Measurements from ENCODE around the gene RGSL1. TPM values are rescaled to one million over a fixed set of nuclear protein-coding genes. Genes with fewer than 3 reads are reported as not detected.
A peak's percentile ranks its signal among the peaks of the same experiment; 100 is the strongest.
"Not testable (repeated sequence)": the region's sequence is repeated elsewhere in the genome, so short reads cannot be mapped to it uniquely, and the experiment has no call there.

The RGSL1 gene
- total RNA-seq, 2 experiments from 2014 or later: not detected

GRCh38 chr1:182525342-182525741 is 75.4 kb downstream of the RGSL1 start:
- Histone ChIP-seq H3K9me2 (ENCODE audit: insufficient read depth, low read length) (no peaks in the 10 kb centered on the region), H3K27ac (ENCODE audit: low read depth, low read length, poor library complexity, severe bottlenecking) (no peak overlapping the region), H3K79me2 (ENCODE audit: insufficient read depth, low read depth, low read length) (no peaks in the 10 kb centered on the region), H3K4me3 (ENCODE audit: low read depth, low read length, poor library complexity, severe bottlenecking) (no peak overlapping the region), H3K36me3 (ENCODE audit: insufficient read depth, low read length) (no peaks in the 10 kb centered on the region), H3K9me3 (ENCODE audit: low read length) (no peaks in the 10 kb centered on the region), H3K4me1 (ENCODE audit: insufficient read depth, low read length, poor library complexity, severe bottlenecking) (no peaks in the 10 kb centered on the region), H2AFZ (ENCODE audit: low read length) (no peak overlapping the region), H4K20me1 (ENCODE audit: insufficient read depth, low read length) (no peaks in the 10 kb centered on the region), H3K4me2 (ENCODE audit: low read length) (no peak overlapping the region)
- intact Hi-C loops (cut with micrococcal nuclease; ENCODE audit: unreplicated experiment): no loop called here
- ChIA-PET POLR2A (no interaction called here), CTCF (ENCODE audit: unreplicated experiment) (no interaction called here)
- TF ChIP-seq EZH2phosphoT487 (IDR thresholded peaks at IDR 0.05; ENCODE audit: borderline replicate concordance, low read depth, low read length): no peak
- no peak for TF ChIP-seq CTCF (conservative IDR thresholded peaks at IDR 0.05; ENCODE audit: low read length)
- DNase-seq (ENCODE audit: low spot score): no peak
- BruUV-seq (replicated peaks): no TSS peak

- POLR2A ChIA-PET: no interaction called here
- intact Hi-C loops (cut with micrococcal nuclease; ENCODE audit: unreplicated experiment): no loop called here
- Histone ChIP-seq H4K20me1 (ENCODE audit: insufficient read depth, low read length) (no peaks in the 10 kb centered on the region), H3K27ac (ENCODE audit: low read depth, low read length, poor library complexity, severe bottlenecking) (no peak overlapping the region), H3K4me2 (ENCODE audit: low read length) (no peak overlapping the region), H3K9me2 (ENCODE audit: insufficient read depth, low read length) (no peaks in the 10 kb centered on the region), H2AFZ (ENCODE audit: low read length) (no peak overlapping the region), H3K4me3 (ENCODE audit: low read depth, low read length, poor library complexity, severe bottlenecking) (no peak overlapping the region), H3K4me1 (ENCODE audit: insufficient read depth, low read length, poor library complexity, severe bottlenecking) (no peaks in the 10 kb centered on the region), H3K9me3 (ENCODE audit: low read length) (no peaks in the 10 kb centered on the region), H3K79me2 (ENCODE audit: insufficient read depth, low read depth, low read length) (no peaks in the 10 kb centered on the region), H3K36me3 (ENCODE audit: insufficient read depth, low read length) (no peaks in the 10 kb centered on the region)
- BruUV-seq (replicated peaks): no TSS peak
- TF ChIP-seq EZH2phosphoT487 (IDR thresholded peaks at IDR 0.05; ENCODE audit: borderline replicate concordance, low read depth, low read length): no peak
- peak; percentile 60 for TF ChIP-seq CTCF (conservative IDR thresholded peaks at IDR 0.05; ENCODE audit: low read length)
- no peak for DNase-seq (ENCODE audit: low spot score)
- CTCF ChIA-PET (ENCODE audit: unreplicated experiment): no interaction called here
Measured at GRCh38 chr1:182527680-182528079, 77.7 kb downstream of the RGSL1 start.

DNA sequence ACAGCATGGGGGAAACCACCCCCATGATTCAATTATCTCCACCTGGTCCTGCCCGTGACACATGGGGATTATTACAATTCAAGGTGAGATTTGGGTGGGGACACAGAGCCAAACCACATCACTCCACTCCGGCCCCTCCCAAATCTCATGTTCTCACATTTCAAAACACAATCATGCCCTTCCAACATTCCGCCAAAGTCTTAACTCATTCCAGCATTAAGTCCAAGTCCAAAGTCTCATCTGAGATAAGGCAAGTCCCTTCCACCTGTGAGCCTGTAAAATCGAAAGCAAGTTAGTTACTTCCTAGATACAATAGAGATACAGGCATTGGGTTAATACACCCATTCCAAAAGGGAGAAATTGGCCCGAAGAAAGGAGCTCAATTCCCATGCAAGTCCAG is 78.3 kb downstream of the RGSL1 start:
- CTCF ChIA-PET (ENCODE audit: unreplicated experiment); H3K9me2 ChIP-seq (ENCODE audit: insufficient read depth, low read length); intact Hi-C loops (cut with micrococcal nuclease; ENCODE audit: unreplicated experiment); H3K4me3 ChIP-seq (ENCODE audit: low read depth, low read length, poor library complexity, severe bottlenecking); POLR2A ChIA-PET; DNase-seq (ENCODE audit: low spot score); H4K20me1 ChIP-seq (ENCODE audit: insufficient read depth, low read length); H3K36me3 ChIP-seq (ENCODE audit: insufficient read depth, low read length); BruUV-seq (replicated peaks); H3K79me2 ChIP-seq (ENCODE audit: insufficient read depth, low read depth, low read length); H3K9me3 ChIP-seq (ENCODE audit: low read length); H2AFZ ChIP-seq (ENCODE audit: low read length); H3K4me2 ChIP-seq (ENCODE audit: low read length); H3K4me1 ChIP-seq (ENCODE audit: insufficient read depth, low read length, poor library complexity, severe bottlenecking); H3K27ac ChIP-seq (ENCODE audit: low read depth, low read length, poor library complexity, severe bottlenecking): not testable (repeated sequence)

All from OCI-LY7 (cell line).